Bronchial epithelial cell (primary cell): ENCODE data around the gene RALY. TPM values are rescaled to one million over a fixed set of nuclear protein-coding genes. Genes with fewer than 3 reads are reported as not detected.

Experiments used
- DNase-seq: peaks from one replicate; pipeline ENCODE4 v3.0.0-alpha.2; 2010; ENCODE audit warnings: low read depth
- FAIRE-seq: peaks from 2 replicates; lab custom pipeline; 2011; peaks lifted over from hg19 to GRCh38; lab: Jason Lieb, UNC
- H3K27me3 ChIP-seq: 2 replicates; pipeline ENCODE4 v1.5.1; 2011; ENCODE audit warnings: low read length; ENCODE audit not compliant: control insufficient read depth, insufficient read depth
- H3K36me3 ChIP-seq: 2 replicates; pipeline ENCODE4 v1.5.1; 2011; ENCODE audit warnings: low read length; ENCODE audit not compliant: control insufficient read depth, insufficient read depth
- H3K4me3 ChIP-seq: 2 replicates; pipeline ENCODE4 v1.5.1; 2011; ENCODE audit warnings: mild to moderate bottlenecking, low read depth, low read length, control low read depth
- total RNA-seq: library from RNA; depleted of rRNA; stranded (reverse); fragments of >200 nt; gene quantifications from 2 replicates; pipeline ENCODE4 v1.2.1, GENCODE V29; 2014
- TF ChIP-seq, protein P1 (sequence below): IDR thresholded peaks from 2 replicates; pipeline ENCODE4 v1.5.1; 2011; ENCODE audit warnings: mild to moderate bottlenecking, moderate library complexity, low read length, control low read depth, inconsistent platforms; ENCODE audit not compliant: insufficient read depth, severe bottlenecking

The RALY gene
- total RNA-seq, 1 donor from 2014 or later = 75.0 TPM

DNA sequence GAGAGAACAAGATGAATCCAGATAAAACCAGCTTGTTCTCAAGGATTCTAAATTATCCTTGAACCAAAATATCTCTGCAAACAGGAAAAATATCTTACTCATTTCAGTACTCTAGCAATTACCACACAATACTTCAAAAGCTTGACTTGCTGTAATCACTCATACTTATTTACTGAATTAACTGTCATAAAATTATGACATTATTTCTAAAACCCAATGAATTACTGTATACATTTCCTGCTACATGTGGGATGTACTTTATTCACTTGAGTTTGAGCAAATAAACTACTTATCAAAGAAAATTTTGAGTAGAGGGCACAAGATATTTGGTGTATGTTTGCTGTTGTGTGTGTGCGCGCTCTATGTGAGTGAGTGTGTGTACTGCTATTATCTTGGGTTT, 108.6 kb downstream of the RALY start:
- no peak overlapping the region for H3K4me3 ChIP-seq
- TF ChIP-seq, protein P1, sequence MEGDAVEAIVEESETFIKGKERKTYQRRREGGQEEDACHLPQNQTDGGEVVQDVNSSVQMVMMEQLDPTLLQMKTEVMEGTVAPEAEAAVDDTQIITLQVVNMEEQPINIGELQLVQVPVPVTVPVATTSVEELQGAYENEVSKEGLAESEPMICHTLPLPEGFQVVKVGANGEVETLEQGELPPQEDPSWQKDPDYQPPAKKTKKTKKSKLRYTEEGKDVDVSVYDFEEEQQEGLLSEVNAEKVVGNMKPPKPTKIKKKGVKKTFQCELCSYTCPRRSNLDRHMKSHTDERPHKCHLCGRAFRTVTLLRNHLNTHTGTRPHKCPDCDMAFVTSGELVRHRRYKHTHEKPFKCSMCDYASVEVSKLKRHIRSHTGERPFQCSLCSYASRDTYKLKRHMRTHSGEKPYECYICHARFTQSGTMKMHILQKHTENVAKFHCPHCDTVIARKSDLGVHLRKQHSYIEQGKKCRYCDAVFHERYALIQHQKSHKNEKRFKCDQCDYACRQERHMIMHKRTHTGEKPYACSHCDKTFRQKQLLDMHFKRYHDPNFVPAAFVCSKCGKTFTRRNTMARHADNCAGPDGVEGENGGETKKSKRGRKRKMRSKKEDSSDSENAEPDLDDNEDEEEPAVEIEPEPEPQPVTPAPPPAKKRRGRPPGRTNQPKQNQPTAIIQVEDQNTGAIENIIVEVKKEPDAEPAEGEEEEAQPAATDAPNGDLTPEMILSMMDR = no peak
- peaks cover 24% of the 10 kb centered on the region for H3K36me3 ChIP-seq
- DNase-seq (no peak), FAIRE-seq (no peak)
- no peaks in the 10 kb centered on the region for H3K27me3 ChIP-seq

DNA sequence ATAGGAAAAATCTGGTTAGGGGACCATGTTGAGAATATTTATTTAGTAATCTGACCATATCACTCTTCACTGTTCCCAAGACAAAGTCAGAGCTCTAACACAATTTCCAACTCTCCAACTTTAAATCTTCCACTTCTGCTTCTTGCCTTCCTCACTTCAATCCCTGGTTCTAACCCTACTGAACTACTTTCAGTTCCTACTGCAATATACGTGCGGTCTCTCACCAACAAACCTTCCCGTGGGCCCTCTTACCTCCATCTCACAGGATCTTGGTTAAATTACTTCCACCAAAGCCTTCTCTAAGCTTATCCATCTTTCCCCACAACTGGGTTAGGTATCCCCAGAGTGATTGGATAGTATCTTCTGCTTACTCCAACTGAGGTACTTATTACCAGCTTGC, 110.3 kb downstream of the RALY start:
- H3K36me3 ChIP-seq = peaks cover 25% of the 10 kb centered on the region
- no peak overlapping the region for H3K4me3 ChIP-seq
- TF ChIP-seq, protein P1 = no peak
- DNase-seq (no peak), FAIRE-seq (no peak)
- H3K27me3 ChIP-seq = no peaks in the 10 kb centered on the region

DNA sequence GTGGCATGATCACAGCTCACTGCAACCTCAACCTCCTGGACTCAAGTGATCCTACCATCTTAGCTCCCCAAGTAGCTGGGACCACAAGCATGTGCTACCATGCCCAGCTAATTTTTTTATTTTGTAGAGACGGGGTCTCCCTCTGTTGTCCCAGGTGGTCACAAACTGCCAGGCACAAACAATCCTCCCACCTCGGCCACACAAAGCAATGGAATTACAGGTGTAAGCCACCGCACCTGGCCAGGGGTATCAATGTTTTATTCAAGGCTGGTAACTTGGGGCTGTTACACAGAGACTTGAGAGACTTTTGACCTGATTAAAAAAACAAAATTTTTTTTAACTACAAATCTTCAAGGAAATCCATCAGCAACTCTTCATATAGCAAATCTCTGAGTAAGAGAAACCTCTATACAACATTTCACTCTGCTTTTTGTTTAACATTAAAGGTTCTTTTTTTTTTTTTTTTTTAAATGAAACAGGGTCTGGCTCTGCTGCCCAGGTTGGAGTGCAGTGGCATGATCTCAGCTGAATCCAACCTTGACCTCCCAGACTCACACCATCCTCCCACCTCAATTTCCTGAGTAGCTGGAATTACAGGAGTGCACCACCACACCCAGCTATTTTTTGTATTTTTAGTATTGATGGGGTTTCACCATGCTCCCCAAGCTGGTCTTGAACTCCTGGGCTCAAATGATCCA, 112.4 kb downstream of the RALY start:
- FAIRE-seq (no peak), DNase-seq (no peak)
- TF ChIP-seq, protein P1 = no peak
- H3K27me3 ChIP-seq = no peaks in the 10 kb centered on the region
- peaks cover 23% of the 10 kb centered on the region for H3K36me3 ChIP-seq
- no peak overlapping the region for H3K4me3 ChIP-seq

DNA sequence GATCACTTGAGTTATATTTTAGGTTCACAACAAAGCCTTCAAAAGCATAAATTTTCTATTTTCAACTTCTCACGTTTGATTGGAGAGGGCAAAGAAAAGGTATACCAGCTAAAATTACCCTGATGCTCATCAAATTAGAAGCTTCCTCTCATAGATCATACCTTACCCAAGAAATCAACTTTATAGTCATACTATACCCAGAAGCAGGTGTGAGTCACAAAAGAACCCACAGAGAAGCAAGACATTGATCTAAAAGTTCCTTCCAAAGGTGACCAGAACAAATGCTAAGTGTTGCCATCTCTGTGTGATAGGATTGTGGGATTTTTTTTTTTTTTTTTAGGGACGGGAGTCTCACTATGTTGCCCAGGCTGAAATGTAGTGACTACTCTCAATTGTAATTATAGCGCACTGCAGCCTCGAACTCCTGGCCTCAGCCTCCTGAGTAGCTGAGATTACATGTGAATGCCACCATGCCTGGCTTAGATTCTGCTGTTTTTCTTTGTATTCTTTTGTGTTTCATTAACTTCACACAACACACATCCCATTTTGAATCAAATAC, 115.0 kb downstream of the RALY start:
- FAIRE-seq = no peak

DNA sequence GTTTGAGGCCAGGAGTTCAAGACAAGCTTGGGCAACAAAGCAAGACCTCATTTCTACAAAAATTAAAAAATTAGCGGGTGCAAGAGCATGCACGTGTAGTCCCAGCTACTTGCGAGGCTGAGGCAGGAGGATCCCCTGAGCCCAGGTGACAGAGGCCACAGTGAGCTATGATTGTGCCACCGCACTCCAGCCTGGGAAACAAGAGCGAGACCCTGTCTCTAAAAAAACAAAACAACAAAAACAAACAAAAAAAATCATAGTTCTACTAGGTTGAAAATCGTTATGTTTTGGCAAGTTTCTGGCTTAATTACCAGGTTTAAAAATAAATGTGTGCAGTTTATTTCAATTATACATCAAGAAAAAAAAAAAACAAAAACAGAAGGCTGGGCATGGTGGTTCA, 115.7 kb downstream of the RALY start:
- H3K4me3 ChIP-seq = no peak overlapping the region
- TF ChIP-seq, protein P1 = no peak
- H3K27me3 ChIP-seq = no peaks in the 10 kb centered on the region
- DNase-seq (no peak), FAIRE-seq (no peak)
- peaks cover 14% of the 10 kb centered on the region for H3K36me3 ChIP-seq

More for the DNA sequence above, 115.0 kb downstream of the RALY start:
- TF ChIP-seq, protein P1 = no peak
- Histone ChIP-seq H3K27me3 (no peaks in the 10 kb centered on the region), H3K36me3 (peaks cover 16% of the 10 kb centered on the region), H3K4me3 (no peak overlapping the region)
- DNase-seq = no peak
